WTC11 (cell line): Measurements from ENCODE around the gene MEGF11. TPM values are rescaled to one million over a fixed set of nuclear protein-coding genes. Genes with fewer than 3 reads are reported as not detected.

ENCODE experiments used
- ATAC-seq: fragments of 200-7000 bp; cut with Tn5 transposase; 2 replicates; pipeline ENCODE4 v1.10.0; 2021; ENCODE audit warnings: mild to moderate bottlenecking, moderate library complexity
- CTCF ChIA-PET: fragments of 300-600 bp; sonication (Branson Sonifier 250); formaldehyde crosslinking; loops from one replicate; lab custom pipeline; 2021; ENCODE audit warnings: antibody characterized with exemption; lab: Charles Lee
- POLR2A ChIA-PET: fragments of 350-600 bp; sonication (Branson Sonifier 250); formaldehyde crosslinking; loops from one replicate; lab custom pipeline; 2021; ENCODE audit warnings: antibody characterized with exemption; lab: Charles Lee
- DNase-seq: peaks from one replicate; pipeline ENCODE4 v3.0.0; 2021; ENCODE audit warnings: low spot score
- H3K27ac Mint-ChIP-seq: 2 replicates; pipeline ENCODE4 v1.8.0; 2021; ENCODE audit warnings: mixed read lengths
- H3K27me3 Mint-ChIP-seq: 2 replicates; pipeline ENCODE4 v1.8.0; 2021; ENCODE audit warnings: low read depth, mild to moderate bottlenecking, moderate library complexity, mixed read lengths
- H3K36me3 Mint-ChIP-seq: 2 replicates; pipeline ENCODE4 v1.8.0; 2021; ENCODE audit warnings: mixed read lengths
- H3K4me1 Mint-ChIP-seq: 2 replicates; pipeline ENCODE4 v1.8.0; 2022; ENCODE audit warnings: mixed read lengths
- H3K4me3 Mint-ChIP-seq: 2 replicates; pipeline ENCODE4 v1.8.0; 2021; ENCODE audit warnings: mild to moderate bottlenecking, moderate library complexity, mixed read lengths
- H3K9me3 Mint-ChIP-seq: 2 replicates; pipeline ENCODE4 v1.8.0; 2021; ENCODE audit warnings: mixed read lengths
- ATF2 ChIP-seq: sonication (generic); formaldehyde crosslinking; IDR thresholded peaks from 2 replicates; pipeline ENCODE4 v1.8.1; 2022; ENCODE audit warnings: low read depth, missing genetic modification reagents, borderline replicate concordance
- CREB1 ChIP-seq: sonication (generic); formaldehyde crosslinking; IDR thresholded peaks from 2 replicates; pipeline ENCODE4 v1.8.0; 2023; ENCODE audit warnings: mild to moderate bottlenecking, missing genetic modification reagents
- ELF4 ChIP-seq: sonication (generic); formaldehyde crosslinking; IDR thresholded peaks from 2 replicates; pipeline ENCODE4 v1.8.1; 2022; ENCODE audit warnings: low read depth, mild to moderate bottlenecking, moderate library complexity, missing genetic modification reagents
- EMX1 ChIP-seq: fragments of 250-450 bp; sonication (Bioruptor Pico); IDR thresholded peaks from 2 replicates; pipeline ENCODE4 v1.8.0; 2021; ENCODE audit warnings: mild to moderate bottlenecking
- FOXJ3 ChIP-seq: sonication (generic); formaldehyde crosslinking; IDR thresholded peaks from 2 replicates; pipeline ENCODE4 v1.9.0; 2021; ENCODE audit warnings: missing genetic modification reagents, mild to moderate bottlenecking, borderline replicate concordance
- IRF2 ChIP-seq: sonication (generic); formaldehyde crosslinking; IDR thresholded peaks from 2 replicates; pipeline ENCODE4 v1.8.0; 2022; ENCODE audit warnings: low read depth, missing genetic modification reagents, borderline replicate concordance
- KAT7 ChIP-seq: sonication (generic); formaldehyde crosslinking; IDR thresholded peaks from 2 replicates; pipeline ENCODE4 v1.8.1; 2023; ENCODE audit warnings: missing genetic modification reagents, mild to moderate bottlenecking, borderline replicate concordance
- NFYB ChIP-seq: sonication (generic); formaldehyde crosslinking; conservative IDR thresholded peaks from 2 replicates; pipeline ENCODE4 v1.8.0; 2022; ENCODE audit warnings: low read depth, missing genetic modification reagents
- PREB ChIP-seq: sonication (generic); formaldehyde crosslinking; IDR thresholded peaks from 2 replicates; pipeline ENCODE4 v1.8.1; 2022; ENCODE audit warnings: mild to moderate bottlenecking, missing genetic modification reagents, moderate library complexity, borderline replicate concordance
- SOX15 ChIP-seq: fragments of 250-450 bp; sonication (Bioruptor Pico); IDR thresholded peaks from 2 replicates; pipeline ENCODE4 v1.9.0; 2021; ENCODE audit warnings: mild to moderate bottlenecking
- SP1 ChIP-seq: sonication (generic); formaldehyde crosslinking; conservative IDR thresholded peaks from 2 replicates; pipeline ENCODE4 v1.8.1; 2022; ENCODE audit warnings: missing genetic modification reagents
- STAT6 ChIP-seq: sonication (generic); formaldehyde crosslinking; conservative IDR thresholded peaks from 2 replicates; pipeline ENCODE4 v1.8.1; 2023; ENCODE audit warnings: mild to moderate bottlenecking, low read depth, missing genetic modification reagents, moderate library complexity
- USF1 ChIP-seq: sonication (generic); formaldehyde crosslinking; IDR thresholded peaks from 2 replicates; pipeline ENCODE4 v1.8.0; 2022; ENCODE audit warnings: mild to moderate bottlenecking, missing genetic modification reagents
- ZNF121 ChIP-seq: sonication (generic); formaldehyde crosslinking; IDR thresholded peaks from 2 replicates; pipeline ENCODE4 v1.8.0; 2023; ENCODE audit warnings: missing genetic modification reagents
- ZNF423 ChIP-seq: fragments of 250-450 bp; sonication (Bioruptor Pico); IDR thresholded peaks from 2 replicates; pipeline ENCODE4 v2.1.2; 2022; ENCODE audit warnings: mild to moderate bottlenecking, moderate library complexity
- ZNF671 ChIP-seq: fragments of 250-450 bp; sonication (Bioruptor Pico); IDR thresholded peaks from 2 replicates; pipeline ENCODE4 v1.8.0; 2021; ENCODE audit warnings: mild to moderate bottlenecking
- total RNA-seq: library from RNA; stranded (reverse); gene quantifications from 3 replicates; pipeline ENCODE4 v1.2.3, GENCODE V29; 2021
- TF ChIP-seq, protein P1 (sequence below): sonication (generic); formaldehyde crosslinking; IDR thresholded peaks from 2 replicates; pipeline ENCODE4 v1.8.0; 2022; ENCODE audit warnings: mild to moderate bottlenecking, missing genetic modification reagents
- TF ChIP-seq, protein P2 (sequence below): fragments of 250-450 bp; sonication (Bioruptor Pico); conservative IDR thresholded peaks from 2 replicates; pipeline ENCODE4 v1.9.0; 2021; ENCODE audit warnings: mild to moderate bottlenecking
- TF ChIP-seq, protein P3 (sequence below): sonication (generic); formaldehyde crosslinking; IDR thresholded peaks from 2 replicates; pipeline ENCODE4 v1.8.0; 2022; ENCODE audit warnings: mild to moderate bottlenecking, missing genetic modification reagents

MEGF11 gene
- total RNA-seq, 1 experiment from 2014 or later = 3.3 TPM

DNA sequence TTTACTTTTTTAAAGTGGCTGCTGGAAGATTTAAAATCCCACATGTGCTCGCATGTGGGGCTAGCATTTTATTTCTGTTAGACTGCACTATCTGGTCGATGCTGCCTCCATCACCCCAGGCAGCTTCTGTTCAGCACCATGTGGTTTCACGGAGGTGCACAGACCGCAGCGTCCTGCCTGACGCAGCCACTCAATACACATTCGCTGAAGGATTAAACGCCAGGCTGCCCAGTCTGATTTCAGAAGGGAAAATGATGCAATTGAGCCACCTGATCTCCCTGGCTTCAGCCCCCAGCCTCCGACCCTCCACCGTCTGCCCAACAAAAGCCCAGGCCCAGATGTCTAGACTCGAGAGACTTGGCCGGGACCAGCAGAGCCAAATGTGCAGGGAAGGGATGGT is 84.5 kb downstream of the MEGF11 start (continued):
- TF ChIP-seq STAT6 (no peak), FOXJ3 (CRISPR knock-in tag) (no peak), EMX1 (no peak), CREB1 (CRISPR knock-in tag) (no peak)
- TF ChIP-seq, protein P1, sequence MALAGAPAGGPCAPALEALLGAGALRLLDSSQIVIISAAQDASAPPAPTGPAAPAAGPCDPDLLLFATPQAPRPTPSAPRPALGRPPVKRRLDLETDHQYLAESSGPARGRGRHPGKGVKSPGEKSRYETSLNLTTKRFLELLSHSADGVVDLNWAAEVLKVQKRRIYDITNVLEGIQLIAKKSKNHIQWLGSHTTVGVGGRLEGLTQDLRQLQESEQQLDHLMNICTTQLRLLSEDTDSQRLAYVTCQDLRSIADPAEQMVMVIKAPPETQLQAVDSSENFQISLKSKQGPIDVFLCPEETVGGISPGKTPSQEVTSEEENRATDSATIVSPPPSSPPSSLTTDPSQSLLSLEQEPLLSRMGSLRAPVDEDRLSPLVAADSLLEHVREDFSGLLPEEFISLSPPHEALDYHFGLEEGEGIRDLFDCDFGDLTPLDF (CRISPR knock-in tag) = no peak
- TF ChIP-seq, protein P2, sequence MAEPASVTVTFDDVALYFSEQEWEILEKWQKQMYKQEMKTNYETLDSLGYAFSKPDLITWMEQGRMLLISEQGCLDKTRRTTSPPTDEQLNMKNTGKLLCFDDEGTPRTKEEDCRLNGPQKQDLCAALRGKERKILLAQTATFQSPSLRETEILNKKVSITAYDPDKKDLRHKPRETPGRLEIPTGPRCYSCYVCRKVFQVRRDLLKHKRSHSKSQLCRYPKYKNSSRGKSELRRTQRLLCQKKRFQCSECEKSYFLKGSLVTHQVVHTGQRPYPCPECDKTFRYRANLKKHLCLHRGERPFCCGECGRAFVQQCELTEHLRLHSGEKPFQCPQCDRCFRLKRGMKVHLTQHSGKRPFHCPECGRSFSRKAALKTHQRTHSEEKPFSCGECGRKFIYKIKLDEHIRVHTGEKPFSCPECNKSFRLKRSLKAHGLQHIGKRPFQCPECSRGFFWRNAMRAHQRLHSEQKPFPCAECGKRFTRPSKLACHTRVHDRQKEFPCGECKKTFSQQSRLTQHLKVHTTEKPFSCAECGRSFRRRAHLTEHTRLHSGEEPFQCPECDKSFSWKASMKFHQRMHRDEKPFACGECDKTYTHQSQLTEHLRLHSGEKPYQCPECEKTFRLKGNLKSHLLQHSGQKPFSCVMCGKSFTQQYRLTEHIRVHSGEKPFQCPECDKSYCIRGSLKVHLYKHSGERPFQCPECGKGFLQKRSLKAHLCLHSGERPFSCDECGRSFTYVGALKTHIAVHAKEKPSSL = no peak
- TF ChIP-seq, all 79 proteins: peak for 0

GRCh38 chr15:66167854-66168253 is 85.7 kb downstream of the MEGF11 start:
- Mint-ChIP-seq H3K4me3 (no peak overlapping the region), H3K4me1 (peaks cover 28% of the 10 kb centered on the region), H3K9me3 (no peaks in the 10 kb centered on the region), H3K27ac (no peak overlapping the region), H3K36me3 (no peaks in the 10 kb centered on the region), H3K27me3 (no peaks in the 10 kb centered on the region)
- TF ChIP-seq EMX1 = no peak
- TF ChIP-seq PREB = no peak
- 0 out of 2 replicates have a peak, but pooled peaks have one; percentile 17 for TF ChIP-seq ZNF121
- ATAC-seq (no peak), DNase-seq (no peak)
- CTCF ChIA-PET = interaction anchor here (1.1 to 1.6 kb wide), 2 partner anchors 17 to 23 kb away, joined by 3 to 9 read pairs; no protein-coding TSS in a partner anchor
- POLR2A ChIA-PET = interaction anchor here (1.5 kb wide), 1 partner anchor 13 kb away, joined by 4 read pairs; no protein-coding TSS in a partner anchor

- no peak for DNase-seq
- no peaks in the 10 kb centered on the region for H3K27me3 Mint-ChIP-seq
- CTCF ChIA-PET = interaction anchor here (1.0 to 1.7 kb wide), 4 partner anchors 12 to 250 kb away, joined by 3 to 5 read pairs (median 4); no protein-coding TSS in a partner anchor
- H3K4me1 Mint-ChIP-seq = peaks cover 11% of the 10 kb centered on the region
- no peak overlapping the region for H3K4me3 Mint-ChIP-seq
- no peaks in the 10 kb centered on the region for H3K36me3 Mint-ChIP-seq
- peaks cover 6% of the 10 kb centered on the region for H3K9me3 Mint-ChIP-seq
- POLR2A ChIA-PET = no interaction called here
- H3K27ac Mint-ChIP-seq = no peak overlapping the region
- no peak for ATAC-seq
- TF ChIP-seq STAT6 (no peak), ELF4 (no peak), ZNF423 (CRISPR knock-in tag) (no peak), SOX15 (no peak), KAT7 (CRISPR knock-in tag) (no peak), SP1 (CRISPR knock-in tag) (no peak), ATF2 (CRISPR knock-in tag) (no peak), IRF2 (CRISPR knock-in tag) (no peak), USF1 (CRISPR knock-in tag) (no peak), ZNF671 (CRISPR knock-in tag) (no peak), NFYB (CRISPR knock-in tag) (no peak)
- TF ChIP-seq, protein P3, sequence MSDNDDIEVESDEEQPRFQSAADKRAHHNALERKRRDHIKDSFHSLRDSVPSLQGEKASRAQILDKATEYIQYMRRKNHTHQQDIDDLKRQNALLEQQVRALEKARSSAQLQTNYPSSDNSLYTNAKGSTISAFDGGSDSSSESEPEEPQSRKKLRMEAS (CRISPR knock-in tag) = no peak
- TF ChIP-seq, all 79 proteins: peak for 0
Observed at GRCh38 chr15:66165856-66166255, 87.7 kb downstream of the MEGF11 start.
